Ascending aorta (tissue), 2 donors: Measurements from ENCODE around the gene ELOA2. TPM values are rescaled to one million over a fixed set of nuclear protein-coding genes. Genes with fewer than 3 reads are reported as not detected.
A peak's percentile ranks its signal among the peaks of the same experiment; 100 is the strongest.

Experiments
- DNase-seq, 2 donors: peaks; one replicate each; pipeline ENCODE4 v3.0.0-alpha.2; 2019; ENCODE audit warnings: low spot score in 2 of 2
- H3K27ac ChIP-seq, 2 donors: fragments of 200-600 bp; sonication (generic); one replicate each; pipeline ENCODE4 v1.5.1; 2016 to 2017; ENCODE audit warnings: mild to moderate bottlenecking in 1 of 2
- H3K27me3 ChIP-seq: fragments of 200-600 bp; sonication (generic); one replicate; pipeline ENCODE4 v1.5.1; 2017
- H3K36me3 ChIP-seq, 2 donors: fragments of 200-600 bp; sonication (generic); one replicate each; pipeline ENCODE4 v1.5.1; 2016
- H3K4me1 ChIP-seq, 2 donors: fragments of 200-600 bp; sonication (generic); one replicate each; pipeline ENCODE4 v1.5.1; 2016 to 2017; ENCODE audit warnings: mild to moderate bottlenecking in 1 of 2
- H3K4me3 ChIP-seq, 2 donors: fragments of 200-600 bp; sonication (generic); one replicate each; pipeline ENCODE4 v1.5.1; 2016 to 2017; ENCODE audit warnings: mild to moderate bottlenecking in 1 of 2
- H3K9me3 ChIP-seq, 2 donors: fragments of 200-600 bp; sonication (generic); one replicate each; pipeline ENCODE4 v1.5.1; 2016
- intact Hi-C: fragments of 100-400 bp; cut with DNase I; formaldehyde crosslinking; loops from one replicate; pipeline ENCODE4 v1.15.1; 2023
- total RNA-seq: library from RNA; depleted of rRNA; stranded (reverse); fragments of >200 nt; gene quantifications from one replicate; pipeline ENCODE4 v1.1.0, GENCODE V29; 2016
- TF ChIP-seq, protein P1 (sequence below), 3 experiments: fragments of 200-600 bp in 2 of 3; fragments of 450-650 bp in 1 of 3; sonication (generic) in 2 of 3; IDR thresholded peaks; one replicate each; pipeline ENCODE4 v1.5.1; 2016 to 2019; ENCODE audit warnings: antibody characterized with exemption in 3 of 3, mild to moderate bottlenecking in 1 of 3, moderate library complexity in 1 of 3

Gene ELOA2
- total RNA-seq, 1 donor from 2014 or later: not detected

DNA sequence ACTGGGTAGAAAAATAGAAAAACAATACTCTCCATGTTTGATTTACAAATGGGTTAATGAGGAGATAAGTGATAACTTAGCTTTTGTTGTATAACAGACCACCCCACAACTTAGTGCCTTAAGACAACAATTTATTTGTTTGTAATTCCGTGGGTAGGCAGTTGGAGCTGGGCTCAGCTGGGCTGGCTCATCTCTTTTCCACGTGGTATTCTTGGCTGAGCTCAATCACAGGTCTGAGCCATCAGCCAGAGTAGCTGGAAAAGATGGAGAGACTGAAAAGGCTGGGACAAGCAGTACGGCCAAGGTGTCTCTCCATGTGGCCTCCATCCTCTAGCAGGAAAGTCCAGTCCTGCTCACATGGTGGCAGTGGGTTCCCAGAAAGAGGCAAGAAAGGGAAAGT lies 32.2 kb upstream of the ELOA2 start:
- H3K9me3 ChIP-seq: no peaks in the 10 kb centered on the region
- intact Hi-C loops: no loop called here
- no peaks in the 10 kb centered on the region for H3K36me3 ChIP-seq
- no peak for DNase-seq
- H3K27ac ChIP-seq: no peak overlapping the region
- TF ChIP-seq, protein P1, sequence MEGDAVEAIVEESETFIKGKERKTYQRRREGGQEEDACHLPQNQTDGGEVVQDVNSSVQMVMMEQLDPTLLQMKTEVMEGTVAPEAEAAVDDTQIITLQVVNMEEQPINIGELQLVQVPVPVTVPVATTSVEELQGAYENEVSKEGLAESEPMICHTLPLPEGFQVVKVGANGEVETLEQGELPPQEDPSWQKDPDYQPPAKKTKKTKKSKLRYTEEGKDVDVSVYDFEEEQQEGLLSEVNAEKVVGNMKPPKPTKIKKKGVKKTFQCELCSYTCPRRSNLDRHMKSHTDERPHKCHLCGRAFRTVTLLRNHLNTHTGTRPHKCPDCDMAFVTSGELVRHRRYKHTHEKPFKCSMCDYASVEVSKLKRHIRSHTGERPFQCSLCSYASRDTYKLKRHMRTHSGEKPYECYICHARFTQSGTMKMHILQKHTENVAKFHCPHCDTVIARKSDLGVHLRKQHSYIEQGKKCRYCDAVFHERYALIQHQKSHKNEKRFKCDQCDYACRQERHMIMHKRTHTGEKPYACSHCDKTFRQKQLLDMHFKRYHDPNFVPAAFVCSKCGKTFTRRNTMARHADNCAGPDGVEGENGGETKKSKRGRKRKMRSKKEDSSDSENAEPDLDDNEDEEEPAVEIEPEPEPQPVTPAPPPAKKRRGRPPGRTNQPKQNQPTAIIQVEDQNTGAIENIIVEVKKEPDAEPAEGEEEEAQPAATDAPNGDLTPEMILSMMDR (IDR thresholded peaks at IDR 0.05): no peak
- H3K4me3 ChIP-seq: no peak overlapping the region
- H3K4me1 ChIP-seq: no peaks in the 10 kb centered on the region
- H3K27me3 ChIP-seq: no peaks in the 10 kb centered on the region

DNA sequence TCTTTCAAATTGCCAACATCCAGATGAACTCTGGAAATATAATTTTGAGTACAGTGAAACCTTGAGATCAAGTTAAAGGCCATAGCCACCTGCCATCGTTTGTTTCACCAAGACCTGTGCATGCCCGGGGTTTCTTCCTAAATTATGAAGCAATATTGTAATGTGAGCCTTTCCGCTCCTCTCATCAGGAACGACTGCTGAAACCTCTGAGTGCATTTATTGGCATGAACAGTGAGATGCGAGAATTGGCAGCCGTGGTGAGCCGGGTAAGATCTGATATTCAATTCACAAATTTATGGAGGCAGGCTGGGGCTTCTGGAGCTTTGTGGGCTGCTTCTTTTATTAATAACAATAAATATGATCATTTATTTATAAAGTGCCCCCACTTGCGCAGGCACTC lies 27.7 kb upstream of the ELOA2 start:
- Histone ChIP-seq H3K4me1 (no peaks in the 10 kb centered on the region), H3K36me3 (no peaks in the 10 kb centered on the region), H3K27ac (no peak overlapping the region), H3K9me3 (no peaks in the 10 kb centered on the region), H3K27me3 (no peaks in the 10 kb centered on the region), H3K4me3 (no peak overlapping the region)
- intact Hi-C loops: no loop called here
- no peak for DNase-seq
- TF ChIP-seq, protein P1 (IDR thresholded peaks at IDR 0.05): no peak

DNA sequence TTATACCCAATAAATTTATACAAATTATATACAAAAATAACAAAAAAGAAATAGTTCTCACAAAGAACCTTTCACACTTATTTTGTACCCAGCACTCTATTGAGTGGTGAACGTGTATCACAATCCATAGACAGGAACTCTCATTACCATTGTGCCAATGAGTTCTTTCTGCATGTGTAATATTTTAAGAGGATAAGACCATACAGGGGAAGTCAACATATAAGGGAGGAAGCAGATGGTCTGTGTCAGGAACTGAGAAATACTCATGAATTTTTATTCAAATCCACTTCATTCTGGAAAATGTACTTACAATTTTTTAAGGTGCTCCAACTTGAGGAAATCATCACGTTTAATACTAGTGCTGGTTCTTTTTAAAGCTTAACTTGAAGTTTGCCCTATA lies 27.1 kb upstream of the ELOA2 start:
- intact Hi-C loops: no loop called here
- H3K9me3 ChIP-seq: no peaks in the 10 kb centered on the region
- no peaks in the 10 kb centered on the region for H3K4me1 ChIP-seq
- H3K4me3 ChIP-seq: no peak overlapping the region
- H3K27ac ChIP-seq: no peak overlapping the region
- no peaks in the 10 kb centered on the region for H3K27me3 ChIP-seq
- TF ChIP-seq, protein P1 (IDR thresholded peaks at IDR 0.05): no peak
- DNase-seq: no peak
- H3K36me3 ChIP-seq: no peaks in the 10 kb centered on the region

DNA sequence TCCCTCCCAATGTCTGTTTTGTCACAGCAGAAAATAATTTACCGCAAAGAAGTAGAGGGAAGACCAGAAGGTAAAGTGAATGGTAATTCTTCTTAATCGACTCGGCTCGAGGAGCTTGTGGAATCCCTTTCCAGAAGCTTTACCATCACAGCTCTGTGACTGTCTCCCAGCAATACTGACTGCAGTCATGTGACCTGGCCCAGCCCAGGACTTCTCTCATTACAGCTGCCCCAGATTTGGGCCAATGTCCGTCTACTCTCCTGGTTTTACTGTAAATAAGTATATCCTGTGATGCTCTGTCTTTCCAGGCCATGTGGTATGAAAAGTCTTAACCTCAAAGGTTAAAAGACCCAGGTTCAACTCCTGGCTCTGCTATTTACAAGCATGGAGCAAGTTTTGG lies 18.9 kb upstream of the ELOA2 start:
- Histone ChIP-seq H3K27me3 (no peaks in the 10 kb centered on the region), H3K4me3 (no peak overlapping the region), H3K9me3 (no peaks in the 10 kb centered on the region), H3K4me1 (no peaks in the 10 kb centered on the region), H3K27ac (no peak overlapping the region), H3K36me3 (no peaks in the 10 kb centered on the region)
- intact Hi-C loops: loop anchor here (5.0 kb wide), 1 partner anchor 693 kb away; no protein-coding TSS in a partner anchor
- no peak for DNase-seq
- TF ChIP-seq, protein P1 (IDR thresholded peaks at IDR 0.05): no peak

DNA sequence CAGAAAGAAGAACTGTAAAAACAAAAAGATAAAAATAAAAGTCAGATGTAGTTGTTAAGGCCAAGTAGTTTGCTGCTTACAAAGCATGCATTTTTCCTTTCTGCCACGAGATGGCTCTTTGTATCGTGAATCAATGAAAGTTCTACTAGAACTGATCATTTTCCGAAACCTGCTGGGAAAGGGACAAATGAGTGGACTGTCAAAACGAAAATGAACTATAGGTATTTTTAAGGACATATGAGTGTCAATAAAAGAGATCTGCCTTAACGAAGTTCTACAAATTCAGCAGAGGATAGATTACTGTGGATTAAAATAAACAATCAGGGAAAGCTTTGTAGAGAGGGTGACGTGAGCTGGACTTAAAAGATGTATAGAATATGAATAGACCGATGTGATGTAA lies 15.0 kb upstream of the ELOA2 start:
- Histone ChIP-seq H3K4me3 (no peak overlapping the region), H3K36me3 (no peaks in the 10 kb centered on the region), H3K9me3 (no peaks in the 10 kb centered on the region), H3K4me1 (no peaks in the 10 kb centered on the region), H3K27ac (no peak overlapping the region), H3K27me3 (no peaks in the 10 kb centered on the region)
- DNase-seq: no peak
- intact Hi-C loops: loop anchor here (5.0 kb wide), 1 partner anchor 697 kb away; no protein-coding TSS in a partner anchor
- TF ChIP-seq, protein P1 (IDR thresholded peaks at IDR 0.05): peak in 2 of 3 experiments; percentile 44 to 52

DNA sequence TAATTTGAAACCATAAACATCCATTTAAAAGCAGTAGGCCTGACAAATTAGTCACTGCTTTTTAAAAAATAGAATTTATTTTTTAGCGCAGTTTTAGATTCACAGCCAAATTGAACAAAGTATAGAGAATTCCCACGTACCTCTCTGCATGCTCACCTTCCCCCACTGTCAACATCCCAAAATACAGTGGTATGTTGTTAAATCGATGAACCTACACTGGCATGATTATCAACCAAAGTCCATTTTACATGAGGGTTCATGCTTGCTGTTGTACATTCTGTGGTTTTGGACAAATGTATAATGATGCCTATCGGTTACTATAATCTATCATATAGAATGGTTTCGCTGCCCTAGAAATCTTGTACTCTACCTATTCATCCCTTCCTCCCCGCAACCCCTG lies 5.6 kb upstream of the ELOA2 start:
- Histone ChIP-seq H3K4me1 (no peaks in the 10 kb centered on the region), H3K36me3 (no peaks in the 10 kb centered on the region)
- intact Hi-C loops: no loop called here

More for the DNA sequence above, 5.6 kb upstream of the ELOA2 start:
- no peak for DNase-seq
- no peak overlapping the region for H3K4me3 ChIP-seq
- TF ChIP-seq, protein P1 (IDR thresholded peaks at IDR 0.05): no peak
- peaks cover 0 to 3% of the 10 kb centered on the region in 2 donors for H3K9me3 ChIP-seq
- no peak overlapping the region for H3K27ac ChIP-seq
- H3K27me3 ChIP-seq: no peaks in the 10 kb centered on the region
